Lung microvascular endothelial cell (primary cell): ENCODE results near the gene E4F1. TPM values are rescaled to one million over a fixed set of nuclear protein-coding genes. Genes with fewer than 3 reads are reported as not detected.

Source experiments
- DNase-seq, 2 donors: peaks; one replicate each; pipeline versions ENCODE4 v3.0.0 to v3.0.0-alpha.2; 2010; ENCODE audit warnings: low read depth in 2 of 2
- total RNA-seq: library from RNA; depleted of rRNA; stranded (reverse); fragments of >200 nt; gene quantifications from 2 replicates; pipeline ENCODE4 v1.2.1, GENCODE V29; 2014

E4F1 gene
- total RNA-seq, 1 donor from 2014 or later: 20.8 TPM

DNA sequence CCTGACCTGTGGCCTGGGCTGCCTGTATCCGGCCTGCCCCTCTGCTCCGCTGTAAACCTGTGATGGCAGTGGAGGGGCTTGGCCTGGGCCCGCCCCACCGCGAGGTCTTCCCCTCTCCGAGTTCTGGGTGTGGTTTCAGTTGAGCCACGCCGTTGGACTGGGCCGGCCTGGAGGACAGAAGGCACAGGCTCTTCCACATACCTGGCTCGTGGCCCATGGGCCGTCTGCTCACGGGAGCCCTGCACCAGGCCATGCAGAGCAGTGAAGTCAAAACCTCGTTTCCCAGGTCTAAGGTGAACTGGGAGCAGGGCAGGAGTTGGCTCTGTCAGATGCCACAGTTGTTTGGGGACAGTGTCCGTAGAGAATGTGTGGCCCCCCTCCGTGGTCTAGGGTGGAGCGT lies 50.1 kb downstream of the E4F1 start:
- DNase-seq: no peak

DNA sequence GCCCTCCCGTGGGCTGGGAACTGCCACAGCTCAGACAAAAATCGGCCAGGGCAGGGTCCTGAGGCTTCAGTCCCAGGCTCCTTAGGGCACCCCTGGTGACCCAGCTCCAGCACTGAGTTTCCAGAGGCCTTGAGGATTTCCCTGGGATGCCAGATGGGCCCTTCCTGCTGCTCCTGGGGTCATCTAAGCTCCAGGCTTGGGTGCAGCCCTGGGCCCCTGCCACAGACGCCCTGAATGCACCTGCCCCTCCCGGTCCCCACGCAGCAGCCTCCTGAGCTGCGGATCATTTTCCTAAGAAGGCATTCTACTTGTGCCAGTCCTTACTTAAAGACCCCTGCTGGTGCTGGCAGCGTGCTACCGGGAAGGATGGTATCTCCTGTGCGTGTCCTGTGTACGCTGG lies 50.5 kb downstream of the E4F1 start:
- no peak for DNase-seq

DNA sequence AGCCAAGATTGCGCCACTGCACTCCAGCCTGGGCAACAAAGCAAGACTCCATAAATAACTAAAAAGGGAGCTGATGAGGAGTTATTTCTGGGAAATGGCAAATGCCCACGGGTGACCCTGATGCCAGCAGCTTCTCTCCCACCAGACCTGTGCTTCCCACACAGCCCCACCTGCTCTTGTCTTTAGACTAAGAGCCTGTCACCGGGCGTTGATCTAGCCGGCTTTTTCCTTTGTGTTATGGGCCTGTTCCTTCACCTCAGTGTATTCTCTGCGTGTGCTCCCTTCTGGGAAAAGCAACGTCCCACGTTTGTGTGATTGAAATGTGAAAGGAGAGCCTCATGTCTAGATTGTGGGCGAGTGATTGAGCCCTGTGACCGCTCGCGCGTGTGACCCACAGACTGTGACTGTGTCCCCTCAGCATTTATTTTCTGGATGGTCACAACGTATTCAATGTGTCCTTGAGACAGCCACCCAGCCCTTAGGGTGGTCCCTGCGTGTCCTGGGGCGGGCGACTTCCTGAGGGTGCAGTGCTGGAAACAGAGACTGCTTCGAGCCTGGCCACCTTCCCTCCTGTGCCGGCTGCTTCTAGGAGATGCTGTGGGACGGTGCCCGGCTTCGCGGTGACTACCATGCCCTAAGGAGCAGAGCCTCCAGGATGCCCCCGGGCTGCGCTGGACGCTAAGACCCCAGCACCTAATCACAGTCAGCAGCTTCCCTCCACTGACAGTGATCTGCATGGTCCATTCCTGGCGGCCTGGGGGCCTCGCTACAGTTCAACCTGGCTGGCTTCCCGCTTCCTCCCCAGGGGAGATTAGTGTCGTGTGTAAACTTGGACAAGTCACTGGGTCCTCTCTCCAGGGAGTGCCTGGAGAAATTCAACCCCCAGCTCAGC lies 52.3 kb downstream of the E4F1 start:
- DNase-seq: no peak

GRCh38 chr16:2276368-2277195 lies 53.2 kb downstream of the E4F1 start:
- no peak for DNase-seq

- DNase-seq: no peak
These were observed 54.3 kb downstream of the E4F1 start for GRCh38 chr16:2277466-2278271.

DNA sequence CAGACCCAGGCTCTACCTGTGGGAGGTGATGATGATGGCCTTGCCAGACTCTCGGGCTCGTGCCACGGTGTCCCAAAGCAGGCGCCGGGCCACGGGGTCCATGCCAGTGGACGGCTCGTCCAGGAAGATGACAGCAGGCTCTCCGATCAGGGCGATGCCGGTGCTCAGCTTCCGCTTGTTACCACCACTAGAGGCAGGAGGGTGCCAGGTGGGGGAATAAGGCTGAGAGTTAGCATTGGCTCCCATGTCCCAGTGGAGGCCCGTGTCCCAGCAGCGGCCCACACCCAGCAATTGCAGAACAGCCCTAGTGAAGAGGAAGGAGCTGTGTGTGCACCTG lies 54.8 kb downstream of the E4F1 start:
- DNase-seq: no peak

DNA sequence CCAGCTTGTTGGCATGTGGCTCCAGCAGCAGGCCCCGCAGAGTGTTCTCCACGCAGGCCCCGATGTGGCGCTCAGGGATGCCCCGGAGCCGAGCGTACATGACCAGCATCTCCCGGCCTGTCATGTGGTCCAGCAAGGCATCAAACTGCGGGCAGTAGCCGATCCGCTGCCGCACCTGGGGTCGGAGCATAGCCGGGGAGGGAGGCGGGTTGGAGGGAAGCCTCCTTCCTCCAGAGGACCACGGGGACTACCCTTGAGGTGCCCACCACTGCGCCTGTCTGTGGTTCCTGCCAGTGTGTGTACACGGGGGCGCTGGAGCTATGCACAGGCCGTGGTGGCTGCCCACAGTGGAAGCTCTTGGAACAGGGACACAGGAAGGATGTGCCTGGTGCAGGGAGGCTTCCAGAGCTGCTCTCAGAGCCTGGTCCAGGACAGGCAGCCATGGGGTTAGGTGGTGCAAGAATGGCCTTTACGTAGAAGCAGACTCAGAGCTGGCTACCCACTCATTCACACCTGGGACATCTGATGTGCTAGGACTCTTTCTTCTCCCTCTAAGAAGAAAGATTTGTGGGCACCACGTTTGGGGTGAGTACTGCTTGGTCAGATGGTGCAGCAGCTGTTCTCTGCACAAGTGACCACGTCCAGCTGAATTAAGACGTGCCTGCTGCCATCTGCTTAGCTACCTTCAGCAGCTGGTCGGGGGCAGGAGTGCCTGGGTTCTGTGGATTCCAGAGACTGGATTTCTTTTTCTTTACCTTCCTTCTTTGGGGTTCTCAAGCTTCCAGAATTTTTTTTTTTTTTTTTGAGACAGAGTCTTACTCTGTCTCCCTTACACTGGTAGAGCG lies 55.8 kb downstream of the E4F1 start:
- DNase-seq: no peak

- no peak for DNase-seq
These were observed 57.1 kb downstream of the E4F1 start for GRCh38 chr16:2280461-2280860.

GRCh38 chr16:2280981-2281542 lies 57.7 kb downstream of the E4F1 start:
- DNase-seq: no peak

- DNase-seq: no peak
These were observed 58.9 kb downstream of the E4F1 start for GRCh38 chr16:2282262-2282661.

DNA sequence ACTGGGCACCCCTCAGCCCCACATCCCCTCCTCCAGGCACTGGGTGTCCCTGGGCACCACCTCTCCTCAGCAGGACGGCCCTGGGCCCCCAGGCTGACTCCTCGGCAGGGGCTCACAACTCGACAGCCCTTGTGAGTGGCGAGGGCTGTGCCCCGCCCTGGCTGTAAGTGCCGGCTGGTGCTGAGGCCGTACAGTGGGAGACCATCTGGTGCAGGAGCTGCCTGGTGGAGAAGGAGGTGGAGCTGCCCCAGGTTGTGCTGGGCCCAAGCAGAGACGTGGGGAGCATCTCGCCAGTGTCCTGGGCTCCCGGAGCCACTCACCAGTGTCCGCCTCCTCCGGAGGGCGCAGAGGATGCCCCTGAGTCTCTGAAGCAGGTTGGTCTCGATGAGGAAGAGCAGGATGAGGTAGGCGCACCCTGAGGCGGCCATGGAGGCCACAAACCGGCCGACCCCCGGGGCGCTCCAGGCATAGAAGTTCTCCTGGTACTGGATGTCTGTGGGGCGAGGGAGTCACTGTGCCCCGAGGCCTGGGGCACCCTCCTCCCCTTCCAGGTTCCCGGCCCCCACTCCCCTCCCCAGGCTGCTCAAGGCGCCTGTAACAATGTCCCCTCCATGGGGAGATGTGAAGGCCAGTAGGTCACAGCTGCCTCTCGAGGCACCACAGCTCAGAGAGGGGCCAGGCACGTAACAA lies 59.6 kb downstream of the E4F1 start:
- no peak for DNase-seq

DNA sequence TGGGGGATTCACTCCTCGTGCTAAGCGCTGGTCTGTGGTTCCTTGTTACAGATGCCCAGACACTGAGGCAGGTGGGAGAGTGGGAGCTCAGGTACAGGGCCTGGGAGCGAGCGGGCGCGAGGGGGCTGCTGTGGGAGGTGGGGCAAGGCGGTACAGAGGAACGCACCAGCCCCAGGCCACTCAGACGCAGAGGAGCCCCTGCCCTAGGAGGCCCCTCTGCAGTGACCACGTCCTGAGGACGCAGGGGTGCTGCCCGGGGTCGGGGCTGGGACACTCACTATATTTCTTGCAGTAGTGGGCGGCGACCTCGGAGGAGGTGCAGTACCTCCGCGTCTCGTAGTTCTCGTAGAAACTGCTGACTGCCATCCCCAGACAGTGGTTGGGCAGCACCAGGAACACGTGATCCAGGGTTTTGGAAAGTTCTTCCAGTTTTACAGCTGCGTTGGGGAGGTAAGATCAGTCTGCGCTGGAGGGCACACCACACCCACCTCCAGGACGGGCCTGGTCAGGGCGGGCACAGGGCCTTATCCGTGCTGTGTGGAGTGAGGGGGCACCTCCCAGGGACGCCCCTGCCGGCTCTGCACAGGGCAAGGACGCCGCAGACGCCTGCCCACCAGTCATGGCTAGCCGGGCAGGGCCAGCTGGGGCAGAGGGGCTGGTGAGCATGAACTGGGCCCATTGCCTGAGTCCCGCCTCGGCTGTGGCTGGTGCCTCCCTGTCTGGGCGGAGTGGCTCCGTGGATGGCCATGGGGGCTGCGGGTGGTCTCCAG lies 60.8 kb downstream of the E4F1 start:
- DNase-seq: no peak

GRCh38 chr16:2284797-2285576 lies 61.6 kb downstream of the E4F1 start:
- DNase-seq: no peak

Other genes starting within 250 kb of the E4F1 start
- gene NOXO1, start 242.1 kb upstream of the E4F1 start, total RNA-seq: under 0.01 TPM in 2 replicates
- gene GFER, start 239.4 kb upstream of the E4F1 start, total RNA-seq: 8.1 and 8.5 TPM in 2 replicates
- 0.40 and 2.0 TPM in 2 replicates for gene SYNGR3, start 233.6 kb upstream of the E4F1 start, total RNA-seq
- 8.9 and 9.7 TPM in 2 replicates for gene ZNF598, start 213.8 kb upstream of the E4F1 start, total RNA-seq
- gene NPW, start 203.8 kb upstream of the E4F1 start, total RNA-seq: 0.44 and 0.60 TPM in 2 replicates
- gene NHERF2, start 196.7 kb upstream of the E4F1 start, total RNA-seq: 42.1 and 47.6 TPM in 2 replicates
- 22.8 and 31.2 TPM in 2 replicates for gene NTHL1, start 175.8 kb upstream of the E4F1 start, total RNA-seq
- 23.8 and 29.0 TPM in 2 replicates for gene TSC2, start 175.6 kb upstream of the E4F1 start, total RNA-seq
- gene PKD1, start 87.7 kb upstream of the E4F1 start, total RNA-seq: 18.5 and 31.5 TPM in 2 replicates
- gene RAB26, start 75.0 kb upstream of the E4F1 start, total RNA-seq: 0.20 and 0.65 TPM in 2 replicates
- gene TRAF7, start 67.8 kb upstream of the E4F1 start, total RNA-seq: 60.8 and 63.9 TPM in 2 replicates
- gene CASKIN1, start 27.0 kb upstream of the E4F1 start, total RNA-seq: under 0.01 TPM in 2 replicates
- gene MLST8, start 18.1 kb upstream of the E4F1 start, total RNA-seq: 13.5 and 13.7 TPM in 2 replicates
- gene BRICD5, start 12.7 kb upstream of the E4F1 start, total RNA-seq: 0.44 and 2.2 TPM in 2 replicates
- gene PGP, start 8.8 kb upstream of the E4F1 start, total RNA-seq: 10.0 and 11.5 TPM in 2 replicates
- 0.22 and 0.40 TPM in 2 replicates for gene DNASE1L2, start 12.9 kb downstream of the E4F1 start, total RNA-seq
- 23.5 and 29.6 TPM in 2 replicates for gene ECI1, start 28.0 kb downstream of the E4F1 start, total RNA-seq
- gene RNPS1, start 44.5 kb downstream of the E4F1 start, total RNA-seq: 33.6 and 45.4 TPM in 2 replicates
- gene ABCA3, start 117.1 kb downstream of the E4F1 start, total RNA-seq: 20.3 and 30.2 TPM in 2 replicates
- 7.7 and 15.0 TPM in 2 replicates for gene CCNF, start 205.9 kb downstream of the E4F1 start, total RNA-seq
- gene TEDC2, start 236.5 kb downstream of the E4F1 start, total RNA-seq: 2.6 and 3.3 TPM in 2 replicates
- gene NTN3, start 247.7 kb downstream of the E4F1 start, total RNA-seq: under 0.01 TPM in 2 replicates